Activated CD8-positive, alpha-beta memory T cell treated with anti-CD3 and anti-CD28 coated beads for 36 hours (primary cell): Measurements from ENCODE around the gene CBFA2T3. TPM values are rescaled to one million over a fixed set of nuclear protein-coding genes. Genes with fewer than 3 reads are reported as not detected.

Source experiments
- CTCF ChIA-PET: fragments of 350-600 bp; sonication (Branson Sonifier 250); formaldehyde crosslinking; loops from one replicate; lab custom pipeline; 2021; ENCODE audit warnings: antibody characterized with exemption; lab: Charles Lee
- POLR2A ChIA-PET: fragments of 350-600 bp; sonication (Branson Sonifier 250); formaldehyde crosslinking; loops from one replicate; lab custom pipeline; 2021; ENCODE audit warnings: antibody characterized with exemption; lab: Charles Lee
- total RNA-seq, 2 experiments: library from RNA; stranded (reverse); gene quantifications; one replicate each; pipeline ENCODE4 v1.2.3, GENCODE V29; 2021

The CBFA2T3 gene
- total RNA-seq, 2 experiments from 2014 or later, result not detected

GRCh38 chr16:88917146-88917914 lies 59.7 kb downstream of the CBFA2T3 start:
- CTCF ChIA-PET, result no interaction called here
- POLR2A ChIA-PET, result no interaction called here

GRCh38 chr16:88915639-88916327 lies 61.2 kb downstream of the CBFA2T3 start:
- ChIA-PET CTCF (no interaction called here), POLR2A (no interaction called here)

- ChIA-PET POLR2A (no interaction called here), CTCF (no interaction called here)
These were observed 62.1 kb downstream of the CBFA2T3 start for GRCh38 chr16:88914750-88915368.

- CTCF ChIA-PET, result interaction anchor here (0.9 kb wide), 1 partner anchor 254 kb away, joined by 3 read pairs; no protein-coding TSS in a partner anchor
- POLR2A ChIA-PET, result no interaction called here
These were observed 63.1 kb downstream of the CBFA2T3 start for GRCh38 chr16:88913870-88914269.

- ChIA-PET CTCF (interaction anchor here (0.9 kb wide), 1 partner anchor 254 kb away, joined by 3 read pairs; no protein-coding TSS in a partner anchor), POLR2A (no interaction called here)
These were observed 63.9 kb downstream of the CBFA2T3 start for GRCh38 chr16:88913001-88913612.

- ChIA-PET POLR2A (no interaction called here), CTCF (no interaction called here)
These were observed 64.5 kb downstream of the CBFA2T3 start for GRCh38 chr16:88912556-88912955.

GRCh38 chr16:88911946-88912310 lies 65.1 kb downstream of the CBFA2T3 start:
- CTCF ChIA-PET, result no interaction called here

GRCh38 chr16:88911136-88911945 lies 65.7 kb downstream of the CBFA2T3 start:
- ChIA-PET POLR2A (no interaction called here), CTCF (no interaction called here)

More at GRCh38 chr16:88911946-88912310, 65.1 kb downstream of the CBFA2T3 start:
- POLR2A ChIA-PET, result no interaction called here

- POLR2A ChIA-PET, result no interaction called here
- CTCF ChIA-PET, result no interaction called here
These were observed 66.5 kb downstream of the CBFA2T3 start for GRCh38 chr16:88910284-88911135.

- ChIA-PET CTCF (no interaction called here), POLR2A (no interaction called here)
These were observed 67.4 kb downstream of the CBFA2T3 start for GRCh38 chr16:88909431-88910210.

GRCh38 chr16:88908307-88908706 lies 68.7 kb downstream of the CBFA2T3 start:
- CTCF ChIA-PET, result no interaction called here
- POLR2A ChIA-PET, result no interaction called here

GRCh38 chr16:88907768-88908167 lies 69.2 kb downstream of the CBFA2T3 start:
- POLR2A ChIA-PET, result no interaction called here
- CTCF ChIA-PET, result no interaction called here

- ChIA-PET CTCF (no interaction called here), POLR2A (no interaction called here)
These were observed 70.4 kb downstream of the CBFA2T3 start for GRCh38 chr16:88906535-88907105.

- POLR2A ChIA-PET, result no interaction called here
- CTCF ChIA-PET, result no interaction called here
These were observed 71.0 kb downstream of the CBFA2T3 start for GRCh38 chr16:88906020-88906419.

GRCh38 chr16:88905563-88905962 lies 71.4 kb downstream of the CBFA2T3 start:
- CTCF ChIA-PET, result no interaction called here

GRCh38 chr16:88904676-88905365 lies 72.2 kb downstream of the CBFA2T3 start:
- ChIA-PET POLR2A (no interaction called here), CTCF (no interaction called here)

More at GRCh38 chr16:88905563-88905962, 71.4 kb downstream of the CBFA2T3 start:
- POLR2A ChIA-PET, result no interaction called here

GRCh38 chr16:88903267-88903666 lies 73.7 kb downstream of the CBFA2T3 start:
- POLR2A ChIA-PET, result no interaction called here
- CTCF ChIA-PET, result no interaction called here
